ENCODE data around the gene ZNF22.
A peak's percentile ranks its signal among the peaks of the same experiment; 100 is the strongest.

ZNF22 gene

GRCh38 chr10:44978213-44978569 is 22.5 kb upstream of the ZNF22 start:
- no peak for DNase-seq

- peak; percentile 71 to 88 for DNase-seq
These were observed 22.0 kb upstream of the ZNF22 start, which contains the start of gene DEPP1 for GRCh38 chr10:44978570-44979280. TSS of gene DEPP1 (minus strand) at chr10:44978809. CDS start at chr10:44978030, 779 bp downstream.

GRCh38 chr10:44979281-44980191 is 21.2 kb upstream of the ZNF22 start:
- DNase-seq: no peak

- no peak for DNase-seq
These were observed 20.2 kb upstream of the ZNF22 start for GRCh38 chr10:44980309-44981171.

- DNase-seq: no peak
These were observed 19.3 kb upstream of the ZNF22 start for GRCh38 chr10:44981172-44982113.

GRCh38 chr10:44982114-44982460 is 18.6 kb upstream of the ZNF22 start:
- DNase-seq: no peak

GRCh38 chr10:44982496-44982895 is 18.2 kb upstream of the ZNF22 start:
- DNase-seq: no peak

GRCh38 chr10:44983066-44983894 is 17.4 kb upstream of the ZNF22 start:
- DNase-seq: no peak

GRCh38 chr10:44983895-44984278 is 16.8 kb upstream of the ZNF22 start:
- no peak for DNase-seq

- DNase-seq: no peak
These were observed 16.0 kb upstream of the ZNF22 start for GRCh38 chr10:44984671-44985101.

GRCh38 chr10:44985175-44985681 is 15.5 kb upstream of the ZNF22 start:
- no peak for DNase-seq

GRCh38 chr10:44986179-44986578 is 14.5 kb upstream of the ZNF22 start:
- DNase-seq: no peak

- no peak for DNase-seq
These were observed 14.1 kb upstream of the ZNF22 start for GRCh38 chr10:44986670-44987069.

- DNase-seq: no peak
These were observed 11.7 kb upstream of the ZNF22 start for GRCh38 chr10:44988957-44989585.

GRCh38 chr10:44989597-44990301 is 11.0 kb upstream of the ZNF22 start:
- no peak for DNase-seq

GRCh38 chr10:44990302-44990655 is 10.4 kb upstream of the ZNF22 start:
- peak in 1 of 2 experiments; percentile 6 for DNase-seq

GRCh38 chr10:44990965-44991364 is 9.8 kb upstream of the ZNF22 start:
- no peak for DNase-seq

GRCh38 chr10:44991571-44991970 is 9.2 kb upstream of the ZNF22 start:
- DNase-seq: no peak

- no peak for DNase-seq
These were observed 8.5 kb upstream of the ZNF22 start for GRCh38 chr10:44992070-44992731.

Measured in NCI-H524 (cell line).